Adrenal gland (tissue), 12 donors: ENCODE data around the gene RAD51D. TPM values are rescaled to one million over a fixed set of nuclear protein-coding genes. Genes with fewer than 3 reads are reported as not detected.
"Not testable (repeated sequence)": the region's sequence is repeated elsewhere in the genome, so short reads cannot be mapped to it uniquely, and the experiment has no call there.

Experiments used
- DNase-seq, 7 donors: peaks; one replicate each; pipeline ENCODE4 v3.0.0-alpha.2; 2019 to 2020
- H3K27ac ChIP-seq, 5 donors: fragments of 200-600 bp; sonication (generic) in 4 of 5; 1 replicate in 3 of 5; 2 replicates in 2 of 5; pipeline versions ENCODE4 v1.5.1 to v1.8.0; 2016 to 2020; ENCODE audit warnings: mild to moderate bottlenecking in 1 of 5
- H3K27me3 ChIP-seq: fragments of 200-600 bp; 2 replicates; pipeline ENCODE4 v1.8.0; 2021
- H3K36me3 ChIP-seq, 2 donors: fragments of 200-600 bp; replicated peaks in 1 of 2; 1 replicate in 1 of 2; 2 replicates in 1 of 2; pipeline versions ENCODE4 v1.5.1 to v1.8.0; 2018 to 2022
- H3K4me1 ChIP-seq, 2 donors: fragments of 200-600 bp; replicated peaks in 1 of 2; 1 replicate in 1 of 2; 2 replicates in 1 of 2; pipeline versions ENCODE4 v1.5.1 to v1.8.0; 2018 to 2021
- H3K4me3 ChIP-seq, 4 donors: fragments of 200-600 bp; sonication (generic) in 3 of 4; one replicate each; pipeline ENCODE4 v1.5.1; 2016 to 2018
- H3K9me3 ChIP-seq, 3 donors: fragments of 200-600 bp; sonication (generic) in 1 of 3; replicated peaks in 1 of 3; 1 replicate in 2 of 3; 2 replicates in 1 of 3; pipeline versions ENCODE4 v1.5.1 to v1.8.0; 2016 to 2021
- CTCF ChIP-seq, 6 experiments: fragments of 450-650 bp in 4 of 6; fragments of 200-600 bp in 2 of 6; sonication (generic) in 1 of 6; IDR thresholded peaks; 1 replicate in 5 of 6; 2 replicates in 1 of 6; pipeline versions ENCODE4 v1.5.1 to v1.8.0; 2016 to 2021; ENCODE audit warnings: antibody characterized with exemption in 6 of 6, mild to moderate bottlenecking in 2 of 6, moderate library complexity in 1 of 6
- POLR2A ChIP-seq, 2 donors: fragments of 450-650 bp; IDR thresholded peaks; one replicate each; pipeline ENCODE4 v1.6.1; 2017; ENCODE audit warnings: antibody characterized with exemption in 2 of 2, mild to moderate bottlenecking in 2 of 2, moderate library complexity in 1 of 2
- WGBS, 4 donors: extraction: QIAGEN DNeasy Blood & Tissue Kit in 2 of 4; methylation state at CpG; one replicate each; pipeline versions ENCODE4 v1.1.5 to v1.1.7; 2013 to 2017; 5-methylcytosine and 5-hydroxymethylcytosine counted together
- intact Hi-C, 2 donors: fragments of 100-400 bp; cut with DNase I; formaldehyde crosslinking; loops; one replicate each; pipeline versions ENCODE4 v1.14.1 to v1.15.0; 2022 to 2023
- polyA plus RNA-seq, 3 donors: library from polyadenylated mRNA; stranded (reverse); fragments of 200-250 nt in 2 of 3; fragments of 350-450 nt in 1 of 3; fragmentation: Illumina TruSeq in 1 of 3; extraction: RNeasy Lipid Tissue Mini Kit (QIAGEN cat#74804) in 1 of 3; gene quantifications; one replicate each; pipeline ENCODE4 v1.2.3, GENCODE V29; 2013 to 2014
- total RNA-seq, 9 donors: library from RNA; depleted of rRNA in 4 of 9; stranded (reverse); fragments of >200 nt in 4 of 9; fragments of 120-200 nt in 1 of 9; fragmentation: NEBNext Ultra II Directional in 1 of 9; extraction: Animal tissue kit (Norgen Biotek cat#: 25700) in 1 of 9; gene quantifications; one replicate each; pipeline versions ENCODE4 v1.1.0 to v1.2.4, GENCODE V29; 2013 to 2023
- donor health status: healthy with polysubstance abuse.
- donor health status: Bipolar disorder and iron deficiency.
- donor health status: DM: yes; HTN: yes; CAD: no.
- donor health status: DM: no; HTN: no; CAD: no.
- donor health status: DM: no; HTN: no; CAD: no.
- donor health status: DM: yes; HTN: yes; CAD: no.

The RAD51D gene
- total and polyA plus RNA-seq, 12 donors = 3.3 to 14.3 (median 5.8) TPM

- Histone ChIP-seq H3K27ac (no peak overlapping the region), H3K9me3 (no peaks in the 10 kb centered on the region), H3K36me3 (no peaks in the 10 kb centered on the region), H3K4me3 (no peak overlapping the region), H3K4me1 (no peaks in the 10 kb centered on the region), H3K27me3 (no peaks in the 10 kb centered on the region)
- intact Hi-C loops = no loop called here
- peak in 2 of 7 donors; percentile 8 to 29 for DNase-seq
- TF ChIP-seq CTCF (IDR thresholded peaks at IDR 0.05) (no peak), POLR2A (IDR thresholded peaks at IDR 0.05) (no peak)
- WGBS, 4 donors = 60 to 85% (median 69%) methylated on average over 2 of the region's 2 CpGs
Observed at GRCh38 chr17:35094902-35095301, 24.8 kb downstream of the RAD51D start.

GRCh38 chr17:35090707-35091106 lies 29.0 kb downstream of the RAD51D start:
- 90 to 91% (median 91%) methylated on average over 11 of the region's 11 CpGs for WGBS, 4 donors
- intact Hi-C loops, H3K27ac ChIP-seq, H3K27me3 ChIP-seq, H3K9me3 ChIP-seq, DNase-seq, H3K36me3 ChIP-seq, H3K4me3 ChIP-seq: not testable (repeated sequence)
- peaks cover 8 to 15% of the 10 kb centered on the region in 2 donors for H3K4me1 ChIP-seq

- Histone ChIP-seq H3K36me3 (no peaks in the 10 kb centered on the region), H3K27ac (peak overlapping the region in 3 of 5 donors; percentile 31 to 87 (median 50)), H3K27me3 (no peaks in the 10 kb centered on the region), H3K4me1 (peaks cover 8 to 15% of the 10 kb centered on the region in 2 donors), H3K4me3 (peak overlapping the region in 1 of 4 donors; percentile 98), H3K9me3 (no peaks in the 10 kb centered on the region)
- WGBS, 4 donors = 38 to 57% (median 42%) methylated on average over 16 to 22 of the region's 22 CpGs
- TF ChIP-seq CTCF (IDR thresholded peaks at IDR 0.05) (peak in 3 of 6 experiments; percentile 24 to 59 (median 49)), POLR2A (IDR thresholded peaks at IDR 0.05) (no peak)
- intact Hi-C loops = no loop called here
- DNase-seq = peak in 3 of 7 donors; percentile 15 to 55 (median 26)
Observed at GRCh38 chr17:35089586-35090296, 29.9 kb downstream of the RAD51D start.

GRCh38 chr17:35088881-35089585 lies 30.6 kb downstream of the RAD51D start:
- intact Hi-C loops = no loop called here
- peak; percentile 79 to 91 (median 86) for DNase-seq
- TF ChIP-seq CTCF (IDR thresholded peaks at IDR 0.05) = peak in 4 of 6 experiments; percentile 33 to 92 (median 86)
- peak; percentile 27 to 29 for TF ChIP-seq POLR2A (IDR thresholded peaks at IDR 0.05)
- H3K4me3 ChIP-seq = peak overlapping the region; percentile 1 to 98 (median 72)
- H3K27ac ChIP-seq = peak overlapping the region in 4 of 5 donors; percentile 55 to 87 (median 74)
- H3K27me3 ChIP-seq = no peaks in the 10 kb centered on the region
- H3K9me3 ChIP-seq = no peaks in the 10 kb centered on the region
- H3K4me1 ChIP-seq = peaks cover 8 to 15% of the 10 kb centered on the region in 2 donors
- no peaks in the 10 kb centered on the region for H3K36me3 ChIP-seq
- 0% methylated on average over 1 to 78 of the region's 80 CpGs; no CpG with 5 or more reads in 1 of the 4 donors for WGBS, 4 donors
